Measurements from ENCODE around the gene ASPG. TPM values are rescaled to one million over a fixed set of nuclear protein-coding genes. Genes with fewer than 3 reads are reported as not detected.

The ASPG gene
- total and polyA plus RNA-seq, 2 donors (not counting 3 experiments of a cell fraction or from before 2014, with no cell fraction given): not detected

DNA sequence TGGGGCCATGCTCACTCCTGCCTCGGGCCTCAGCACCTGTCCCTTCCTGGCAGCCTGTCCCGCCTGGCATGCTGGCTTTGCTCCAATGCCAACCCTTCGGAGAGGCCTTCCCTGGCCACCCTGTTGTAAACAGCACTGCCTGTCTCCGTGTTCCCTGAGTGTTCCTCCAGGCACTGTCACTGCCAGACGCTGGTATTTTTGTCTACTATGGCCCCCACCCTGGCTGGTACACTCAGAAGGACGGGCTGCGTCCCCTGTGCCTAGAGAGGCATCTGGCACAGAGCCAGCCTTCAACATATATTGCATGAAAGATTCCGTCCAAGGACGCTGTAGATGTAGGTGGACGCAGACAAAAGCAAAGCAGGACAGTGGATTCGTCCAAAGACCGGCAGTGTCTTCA, 2.7 kb upstream of the ASPG start:
- no peaks in the 10 kb centered on the region for H3K36me3 ChIP-seq (ENCODE audit: control insufficient read depth in 2 of 2, extremely low read depth in 1 of 2, insufficient read depth in 2 of 2, low read length in 2 of 2)
- dilution Hi-C loops (cut with MboI; ENCODE audit: extremely low pct_ligation_motif_present, low sequenced_read_pairs) (no loop called here), intact Hi-C loops (cut with micrococcal nuclease) (no loop called here)
- BruUV-seq (replicated peaks): no TSS peak
- no peaks in the 10 kb centered on the region for H3K4me1 ChIP-seq (ENCODE audit: control insufficient read depth, extremely low read depth, insufficient read depth, low read length)
- no peaks in the 10 kb centered on the region for H3K79me2 ChIP-seq (ENCODE audit: control insufficient read depth, insufficient read depth, low read length)
- CTCF ChIA-PET: no interaction called here
- no peak overlapping the region for H3K4me2 ChIP-seq (ENCODE audit: insufficient read depth, low read length)
- H4K20me1 ChIP-seq (replicated peaks; ENCODE audit: control insufficient read depth, extremely low read depth, insufficient read depth, low read length): no peaks in the 10 kb centered on the region
- no peak overlapping the region for H3K9ac ChIP-seq (replicated peaks; ENCODE audit: extremely low read depth, insufficient read depth, low read length)
- H3K27ac ChIP-seq (ENCODE audit: insufficient read depth, low read depth, low read length): no peak overlapping the region
- H3K27me3 ChIP-seq (ENCODE audit: control insufficient read depth in 2 of 2, insufficient read depth in 2 of 2, low read length in 2 of 2): peaks cover 8 to 10% of the 10 kb centered on the region in 2 experiments
- FAIRE-seq (no peak), DNase-seq (ENCODE audit: low read depth, low spot score) (no peak)
- no peak overlapping the region for H3K4me3 ChIP-seq (replicated peaks in 1 of 3; ENCODE audit: insufficient read depth in 1 of 3, low read depth in 1 of 3, low read length in 3 of 3)
- TF ChIP-seq, protein P1, sequence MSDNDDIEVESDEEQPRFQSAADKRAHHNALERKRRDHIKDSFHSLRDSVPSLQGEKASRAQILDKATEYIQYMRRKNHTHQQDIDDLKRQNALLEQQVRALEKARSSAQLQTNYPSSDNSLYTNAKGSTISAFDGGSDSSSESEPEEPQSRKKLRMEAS (IDR thresholded peaks at IDR 0.05; ENCODE audit: insufficient read depth, insufficient read length): no peak
- TF ChIP-seq JUN (IDR thresholded peaks at IDR 0.05; ENCODE audit: borderline replicate concordance, insufficient read depth, insufficient read length, low read depth) (no peak), POLR2A (IDR thresholded peaks at IDR 0.05; ENCODE audit: low read depth, low read length) (no peak), POLR2AphosphoS5 (IDR thresholded peaks at IDR 0.05; ENCODE audit: insufficient read depth, low read depth, low read length) (no peak), CTCF (IDR thresholded peaks at IDR 0.05; ENCODE audit: extremely low read depth in 1 of 2, insufficient read depth in 1 of 2, low read depth in 1 of 2, low read length in 2 of 2) (no peak)
- H3K9me1 ChIP-seq (replicated peaks; ENCODE audit: control insufficient read depth, extremely low read depth, insufficient read depth, low read length): no peaks in the 10 kb centered on the region
- POLR2A ChIA-PET: no interaction called here
- H3K9me3 ChIP-seq (replicated peaks; ENCODE audit: control insufficient read depth, insufficient read depth, low read length): no peaks in the 10 kb centered on the region
- H2AFZ ChIP-seq (ENCODE audit: low read depth, low read length): no peak overlapping the region

All from endothelial cell of umbilical vein (primary cell).